ENCODE results near the gene NKD2. TPM values are rescaled to one million over a fixed set of nuclear protein-coding genes. Genes with fewer than 3 reads are reported as not detected.

Gene NKD2
- polyA plus RNA-seq, 2 of the 4 experiments (the other 2 are of a cell fraction) = 1.2 to 4.2 TPM

- ATAC-seq = no peak
- no peak for DNase-seq (ENCODE audit: low read depth in 1 of 2, low spot score in 1 of 2)
- TF ChIP-seq NR3C1 (IDR thresholded peaks at IDR 0.05) (no peak), USF2 (IDR thresholded peaks at IDR 0.05) (no peak), EHF (CRISPR knock-in tag; IDR thresholded peaks at IDR 0.05) (no peak), E2F6 (IDR thresholded peaks at IDR 0.05; ENCODE audit: borderline replicate concordance, low read depth) (no peak), MAZ (IDR thresholded peaks at IDR 0.05; ENCODE audit: borderline replicate concordance, low read depth, low read length) (no peak), ATOH8 (CRISPR knock-in tag; IDR thresholded peaks at IDR 0.05; ENCODE audit: low read depth) (no peak), POLR2AphosphoS2 (conservative IDR thresholded peaks at IDR 0.05; ENCODE audit: low read length) (no peak)
- Histone ChIP-seq H3K27ac (no peak overlapping the region), H3K9me3 (no peaks in the 10 kb centered on the region), H3K4me2 (no peak overlapping the region), H3K4me3 (no peak overlapping the region), H3K4me1 (peaks cover 15% of the 10 kb centered on the region)
- WGBS (ENCODE audit: missing lambda C conversion rate) = 81% methylated on average over 12 of the region's 14 CpGs
- ChIA-PET POLR2A (no interaction called here), CTCF (interaction anchor here (0.7 to 2.9 kb wide), 7 partner anchors 39 to 639 kb away, joined by 3 to 10 read pairs (median 3); no protein-coding TSS in a partner anchor)
- FAIRE-seq = no peak
These were observed 5.7 kb downstream of the NKD2 start for GRCh38 chr5:1014346-1014745.

- Histone ChIP-seq H3K4me1 (peaks cover 10% of the 10 kb centered on the region), H3K4me3 (no peak overlapping the region), H3K27ac (no peak overlapping the region), H3K9me3 (no peaks in the 10 kb centered on the region), H3K4me2 (no peak overlapping the region)
- 80% methylated on average over 6 of the region's 17 CpGs for WGBS (ENCODE audit: missing lambda C conversion rate)
- FAIRE-seq (no peak), DNase-seq (ENCODE audit: low read depth in 1 of 2, low spot score in 1 of 2) (no peak), ATAC-seq (no peak)
- no peak for TF ChIP-seq EP300 (IDR thresholded peaks at IDR 0.05)
- TF ChIP-seq E2F6 (IDR thresholded peaks at IDR 0.05; ENCODE audit: borderline replicate concordance, low read depth) = no peak
- no peak for TF ChIP-seq HOXB5 (CRISPR knock-in tag; IDR thresholded peaks at IDR 0.05)
- no peak for TF ChIP-seq BHLHE40 (IDR thresholded peaks at IDR 0.05; ENCODE audit: low read depth, low read length)
- TF ChIP-seq ZNF302 (CRISPR knock-in tag; IDR thresholded peaks at IDR 0.05) = no peak
- TF ChIP-seq CBX2 (IDR thresholded peaks at IDR 0.05; ENCODE audit: borderline replicate concordance, low read depth) = no peak
- no peak for TF ChIP-seq MAFK (IDR thresholded peaks at IDR 0.05; ENCODE audit: partially characterized antibody)
- no peak for TF ChIP-seq GATA3 (IDR thresholded peaks at IDR 0.05; ENCODE audit: borderline replicate concordance)
- TF ChIP-seq HOXA7 (CRISPR knock-in tag; IDR thresholded peaks at IDR 0.05) = no peak
- no peak for TF ChIP-seq RARB (CRISPR knock-in tag; IDR thresholded peaks at IDR 0.05)
- ChIA-PET POLR2A (no interaction called here), CTCF (interaction anchor here (0.7 to 2.9 kb wide), 8 partner anchors 8 to 638 kb away, joined by 3 to 10 read pairs (median 4); no protein-coding TSS in a partner anchor)
These were observed 6.2 kb downstream of the NKD2 start for GRCh38 chr5:1014781-1015221.

- CTCF ChIA-PET = interaction anchor here (0.7 to 2.9 kb wide), 7 partner anchors 9 to 120 kb away, joined by 3 to 10 read pairs (median 4); no protein-coding TSS in a partner anchor
- WGBS (ENCODE audit: missing lambda C conversion rate) = 70% methylated on average over 8 of the region's 10 CpGs
- H3K4me2 ChIP-seq = no peak overlapping the region
- no peak for FAIRE-seq
- no peak overlapping the region for H3K27ac ChIP-seq
- POLR2A ChIA-PET = no interaction called here
- H3K4me1 ChIP-seq = peaks cover 4% of the 10 kb centered on the region; the same call in 1 of the 3 replicates
- ATAC-seq = no peak
- no peak overlapping the region for H3K4me3 ChIP-seq
- no peaks in the 10 kb centered on the region for H3K9me3 ChIP-seq
- DNase-seq (ENCODE audit: low read depth in 1 of 2, low spot score in 1 of 2) = no peak
- TF ChIP-seq HOXA7 (CRISPR knock-in tag; IDR thresholded peaks at IDR 0.05) (no peak), HMGXB4 (CRISPR knock-in tag; IDR thresholded peaks at IDR 0.05; ENCODE audit: borderline replicate concordance) (no peak), JUNB (IDR thresholded peaks at IDR 0.05) (no peak), EHF (CRISPR knock-in tag; IDR thresholded peaks at IDR 0.05) (no peak), ZSCAN20 (CRISPR knock-in tag; IDR thresholded peaks at IDR 0.05) (no peak), NFE2L2 (conservative IDR thresholded peaks at IDR 0.05; ENCODE audit: low read length) (no peak), BHLHE40 (IDR thresholded peaks at IDR 0.05; ENCODE audit: low read depth, low read length) (no peak), HDAC2 (IDR thresholded peaks at IDR 0.05) (no peak), POLR2AphosphoS2 (conservative IDR thresholded peaks at IDR 0.05; ENCODE audit: low read length) (no peak), HES2 (IDR thresholded peaks at IDR 0.05) (no peak), CTCF (IDR thresholded peaks at IDR 0.05) (no peak), RNF2 (IDR thresholded peaks at IDR 0.05; ENCODE audit: borderline replicate concordance, low read depth) (no peak), CBX2 (IDR thresholded peaks at IDR 0.05; ENCODE audit: borderline replicate concordance, low read depth) (no peak), NPAS2 (CRISPR knock-in tag; IDR thresholded peaks at IDR 0.05; ENCODE audit: borderline replicate concordance) (no peak), RAD21 (conservative IDR thresholded peaks at IDR 0.05 in 1 of 2, IDR thresholded peaks at IDR 0.05 in 1 of 2) (no peak)
These were observed 6.9 kb downstream of the NKD2 start for GRCh38 chr5:1015507-1015906.

Data from A549 (cell line).